ENCODE data around the gene KLHL13. TPM values are rescaled to one million over a fixed set of nuclear protein-coding genes. Genes with fewer than 3 reads are reported as not detected.
"Not testable (repeated sequence)": the region's sequence is repeated elsewhere in the genome, so short reads cannot be mapped to it uniquely, and the experiment has no call there.

KLHL13 gene
- total RNA-seq, 1 donor from 2014 or later, result 10.2 TPM

DNA sequence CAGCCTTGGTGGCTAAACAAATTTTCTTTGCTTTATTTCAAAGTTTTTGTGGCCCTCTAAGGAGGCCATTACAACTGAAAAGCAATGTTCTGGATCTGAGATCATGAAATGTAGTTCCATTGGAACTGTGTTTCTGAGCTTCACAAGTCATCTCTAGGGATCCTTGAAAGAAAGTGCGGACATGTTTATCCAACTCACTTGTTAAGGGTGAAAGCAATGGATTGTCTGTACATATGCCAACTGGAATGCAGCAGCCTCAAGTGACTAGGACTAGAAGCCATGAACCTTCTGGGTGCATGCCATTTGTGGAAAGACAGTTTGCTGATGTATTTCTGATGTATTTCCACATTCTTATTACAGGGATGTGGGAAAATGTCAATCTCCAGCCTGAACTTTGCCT is 36.7 kb upstream of the KLHL13 start:
- H3K36me3 Mint-ChIP-seq, result no peaks in the 10 kb centered on the region
- no peaks in the 10 kb centered on the region for H3K27me3 Mint-ChIP-seq
- no peak overlapping the region for H3K27ac Mint-ChIP-seq

DNA sequence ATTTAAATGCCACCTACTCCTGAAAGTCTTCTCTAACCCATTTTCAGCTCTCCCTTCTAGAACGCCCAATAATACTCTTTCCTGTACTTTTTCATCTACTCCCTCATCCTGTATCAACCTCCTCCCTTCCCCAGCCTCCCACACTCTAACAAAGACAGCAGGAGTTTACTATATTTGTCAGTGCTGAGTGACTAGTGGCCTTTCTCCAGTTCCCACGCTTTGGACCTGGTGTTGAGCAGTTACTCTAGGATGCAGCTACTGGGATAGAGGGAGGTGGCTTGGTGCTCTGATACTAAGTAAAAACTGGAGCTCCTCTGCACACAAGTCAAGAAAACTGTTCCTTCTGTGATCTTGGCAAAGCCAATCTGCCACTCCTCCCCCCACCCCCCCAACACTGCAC is 36.1 kb upstream of the KLHL13 start:
- Mint-ChIP-seq H3K27ac (no peak overlapping the region), H3K4me1 (ENCODE audit: unreplicated experiment) (no peaks in the 10 kb centered on the region), H3K4me3 (no peak overlapping the region), H3K9me3 (no peaks in the 10 kb centered on the region), H3K36me3 (no peaks in the 10 kb centered on the region), H3K27me3 (no peaks in the 10 kb centered on the region)
- DNase-seq (ENCODE audit: extremely low spot score, unreplicated experiment), result no peak
- TF ChIP-seq, protein P1, sequence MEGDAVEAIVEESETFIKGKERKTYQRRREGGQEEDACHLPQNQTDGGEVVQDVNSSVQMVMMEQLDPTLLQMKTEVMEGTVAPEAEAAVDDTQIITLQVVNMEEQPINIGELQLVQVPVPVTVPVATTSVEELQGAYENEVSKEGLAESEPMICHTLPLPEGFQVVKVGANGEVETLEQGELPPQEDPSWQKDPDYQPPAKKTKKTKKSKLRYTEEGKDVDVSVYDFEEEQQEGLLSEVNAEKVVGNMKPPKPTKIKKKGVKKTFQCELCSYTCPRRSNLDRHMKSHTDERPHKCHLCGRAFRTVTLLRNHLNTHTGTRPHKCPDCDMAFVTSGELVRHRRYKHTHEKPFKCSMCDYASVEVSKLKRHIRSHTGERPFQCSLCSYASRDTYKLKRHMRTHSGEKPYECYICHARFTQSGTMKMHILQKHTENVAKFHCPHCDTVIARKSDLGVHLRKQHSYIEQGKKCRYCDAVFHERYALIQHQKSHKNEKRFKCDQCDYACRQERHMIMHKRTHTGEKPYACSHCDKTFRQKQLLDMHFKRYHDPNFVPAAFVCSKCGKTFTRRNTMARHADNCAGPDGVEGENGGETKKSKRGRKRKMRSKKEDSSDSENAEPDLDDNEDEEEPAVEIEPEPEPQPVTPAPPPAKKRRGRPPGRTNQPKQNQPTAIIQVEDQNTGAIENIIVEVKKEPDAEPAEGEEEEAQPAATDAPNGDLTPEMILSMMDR (conservative IDR thresholded peaks at IDR 0.05), result no peak

More for the DNA sequence above, 36.7 kb upstream of the KLHL13 start:
- no peaks in the 10 kb centered on the region for H3K4me1 Mint-ChIP-seq (ENCODE audit: unreplicated experiment)
- no peak for DNase-seq (ENCODE audit: extremely low spot score, unreplicated experiment)
- TF ChIP-seq, protein P1 (conservative IDR thresholded peaks at IDR 0.05), result no peak
- H3K4me3 Mint-ChIP-seq, result no peak overlapping the region
- no peaks in the 10 kb centered on the region for H3K9me3 Mint-ChIP-seq

- TF ChIP-seq, protein P1 (conservative IDR thresholded peaks at IDR 0.05), result no peak
- no peak for DNase-seq (ENCODE audit: extremely low spot score, unreplicated experiment)
- Mint-ChIP-seq H3K4me3 (no peak overlapping the region), H3K9me3 (no peaks in the 10 kb centered on the region), H3K27ac (no peak overlapping the region), H3K4me1 (ENCODE audit: unreplicated experiment) (no peaks in the 10 kb centered on the region), H3K27me3 (no peaks in the 10 kb centered on the region), H3K36me3 (no peaks in the 10 kb centered on the region)
Measured at GRCh38 chrX:118148737-118149136, 32.1 kb upstream of the KLHL13 start.

GRCh38 chrX:118147771-118148170 is 31.2 kb upstream of the KLHL13 start:
- not testable (repeated sequence) for H3K36me3 Mint-ChIP-seq; H3K27me3 Mint-ChIP-seq; H3K4me1 Mint-ChIP-seq (ENCODE audit: unreplicated experiment); H3K4me3 Mint-ChIP-seq; H3K27ac Mint-ChIP-seq; H3K9me3 Mint-ChIP-seq; DNase-seq (ENCODE audit: extremely low spot score, unreplicated experiment)

- no peaks in the 10 kb centered on the region for H3K36me3 Mint-ChIP-seq
- no peaks in the 10 kb centered on the region for H3K9me3 Mint-ChIP-seq
- no peaks in the 10 kb centered on the region for H3K27me3 Mint-ChIP-seq
- no peaks in the 10 kb centered on the region for H3K4me1 Mint-ChIP-seq (ENCODE audit: unreplicated experiment)
- H3K27ac Mint-ChIP-seq, result no peak overlapping the region
- no peak overlapping the region for H3K4me3 Mint-ChIP-seq
- TF ChIP-seq, protein P1 (conservative IDR thresholded peaks at IDR 0.05), result no peak
- no peak for DNase-seq (ENCODE audit: extremely low spot score, unreplicated experiment)
Measured at GRCh38 chrX:118143578-118143977, 27.0 kb upstream of the KLHL13 start.

GRCh38 chrX:118131336-118131735 is 14.7 kb upstream of the KLHL13 start:
- no peak overlapping the region for H3K4me3 Mint-ChIP-seq
- no peak for DNase-seq (ENCODE audit: extremely low spot score, unreplicated experiment)
- no peak overlapping the region for H3K27ac Mint-ChIP-seq
- H3K9me3 Mint-ChIP-seq, result no peaks in the 10 kb centered on the region
- no peaks in the 10 kb centered on the region for H3K27me3 Mint-ChIP-seq
- TF ChIP-seq, protein P1 (conservative IDR thresholded peaks at IDR 0.05), result no peak
- H3K36me3 Mint-ChIP-seq, result no peaks in the 10 kb centered on the region
- no peaks in the 10 kb centered on the region for H3K4me1 Mint-ChIP-seq (ENCODE audit: unreplicated experiment)

Measured in type B pancreatic cell (in vitro differentiated cells).